Stimulated activated memory B cell treated with anti-CD40 and anti-IgM and Interleukin-4, amounts not matched to agents 10 μg/mL and 1 μg/mL and 100 μg/mL, for 72 hours (primary cell): ENCODE results near the gene PKHD1.
"Not testable (repeated sequence)": the region's sequence is repeated elsewhere in the genome, so short reads cannot be mapped to it uniquely, and the experiment has no call there.

ENCODE experiments used
- ATAC-seq: fragments of 150-1000 bp; cut with Tn5 transposase; 2 replicates; pipeline ENCODE4 v1.10.0; 2021
- H3K27ac Mint-ChIP-seq: one replicate; pipeline ENCODE4 v1.8.0; 2022; ENCODE audit warnings: mild to moderate bottlenecking, mixed read lengths
- H3K27me3 Mint-ChIP-seq: one replicate; pipeline ENCODE4 v1.8.0; 2022; ENCODE audit warnings: mixed read lengths
- H3K36me3 Mint-ChIP-seq: one replicate; pipeline ENCODE4 v1.8.0; 2022; ENCODE audit warnings: mixed read lengths
- H3K4me1 Mint-ChIP-seq: one replicate; pipeline ENCODE4 v1.8.0; 2022; ENCODE audit warnings: mixed read lengths
- H3K4me3 Mint-ChIP-seq: one replicate; pipeline ENCODE4 v1.8.0; 2022; ENCODE audit warnings: mild to moderate bottlenecking, moderate library complexity, mixed read lengths
- H3K9me3 Mint-ChIP-seq: one replicate; pipeline ENCODE4 v1.8.0; 2022; ENCODE audit warnings: mixed read lengths

The PKHD1 gene

GRCh38 chr6:51996296-51996947 is 91.0 kb downstream of the PKHD1 start:
- H3K36me3 Mint-ChIP-seq: no peaks in the 10 kb centered on the region
- H3K9me3 Mint-ChIP-seq: no peaks in the 10 kb centered on the region
- no peaks in the 10 kb centered on the region for H3K27me3 Mint-ChIP-seq
- H3K27ac Mint-ChIP-seq: peak overlapping the region; percentile 90
- peak overlapping the region; percentile 38 for H3K4me3 Mint-ChIP-seq
- H3K4me1 Mint-ChIP-seq: peaks cover 23% of the 10 kb centered on the region
- ATAC-seq: peak; percentile 92

- ATAC-seq: no peak
- Mint-ChIP-seq H3K27ac (peak overlapping the region; percentile 90), H3K36me3 (no peaks in the 10 kb centered on the region), H3K4me3 (no peak overlapping the region), H3K9me3 (peaks cover 3% of the 10 kb centered on the region), H3K4me1 (peaks cover 23% of the 10 kb centered on the region), H3K27me3 (no peaks in the 10 kb centered on the region)
These were observed 92.1 kb downstream of the PKHD1 start for GRCh38 chr6:51995214-51995755.

DNA sequence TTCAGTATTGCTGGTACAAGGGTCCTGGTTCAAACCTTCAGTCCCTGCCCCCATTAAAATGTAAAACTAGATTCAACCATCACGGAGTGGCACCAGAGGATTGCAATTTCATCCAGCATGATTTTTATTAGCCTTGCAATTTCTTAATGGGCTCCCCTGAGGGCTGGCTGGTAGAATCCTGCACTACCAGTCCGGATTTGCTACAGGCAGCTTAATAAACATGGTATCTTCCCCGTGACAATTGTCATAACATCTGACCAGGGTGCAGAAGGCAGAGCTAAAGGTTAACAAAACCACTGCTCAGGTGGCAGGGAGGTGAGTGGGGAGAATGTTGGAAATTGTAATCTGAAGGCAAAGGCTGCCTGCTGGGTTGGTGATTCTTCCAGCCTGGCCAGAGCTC is 94.5 kb downstream of the PKHD1 start:
- Mint-ChIP-seq H3K27ac (no peak overlapping the region), H3K4me3 (no peak overlapping the region), H3K27me3 (no peaks in the 10 kb centered on the region), H3K36me3 (no peaks in the 10 kb centered on the region), H3K4me1 (peaks cover 23% of the 10 kb centered on the region), H3K9me3 (peaks cover 3% of the 10 kb centered on the region)
- no peak for ATAC-seq

DNA sequence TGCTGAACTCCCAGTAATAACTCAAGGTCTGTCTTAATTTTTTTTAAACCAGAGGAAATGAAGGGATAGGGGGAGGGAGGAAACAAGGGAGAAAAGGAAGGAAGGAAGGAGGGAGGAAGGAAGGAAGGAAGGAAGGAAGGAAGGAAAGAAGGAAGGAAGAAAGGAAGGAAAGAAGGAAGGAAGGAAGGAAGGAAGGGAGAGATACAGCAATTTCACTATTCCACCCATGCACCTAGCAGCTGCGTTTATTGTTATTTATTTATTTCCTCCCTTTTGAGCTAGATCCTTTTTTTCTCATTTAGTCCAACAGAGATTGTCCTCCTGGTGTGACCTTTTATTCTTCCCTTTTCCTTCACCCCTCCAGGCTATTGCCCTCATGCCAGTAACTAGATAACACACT is 97.6 kb downstream of the PKHD1 start:
- H3K9me3 Mint-ChIP-seq: peaks cover 3% of the 10 kb centered on the region
- peaks cover 1% of the 10 kb centered on the region for H3K4me1 Mint-ChIP-seq
- H3K4me3 Mint-ChIP-seq: no peak overlapping the region
- no peaks in the 10 kb centered on the region for H3K36me3 Mint-ChIP-seq
- ATAC-seq: no peak
- H3K27me3 Mint-ChIP-seq: no peaks in the 10 kb centered on the region
- no peak overlapping the region for H3K27ac Mint-ChIP-seq

GRCh38 chr6:51986864-51987263 is 100.5 kb downstream of the PKHD1 start:
- H3K27me3 Mint-ChIP-seq: no peaks in the 10 kb centered on the region
- H3K36me3 Mint-ChIP-seq: no peaks in the 10 kb centered on the region
- H3K27ac Mint-ChIP-seq: no peak overlapping the region
- no peak overlapping the region for H3K4me3 Mint-ChIP-seq
- no peaks in the 10 kb centered on the region for H3K4me1 Mint-ChIP-seq
- no peak for ATAC-seq
- peaks cover 3% of the 10 kb centered on the region for H3K9me3 Mint-ChIP-seq

DNA sequence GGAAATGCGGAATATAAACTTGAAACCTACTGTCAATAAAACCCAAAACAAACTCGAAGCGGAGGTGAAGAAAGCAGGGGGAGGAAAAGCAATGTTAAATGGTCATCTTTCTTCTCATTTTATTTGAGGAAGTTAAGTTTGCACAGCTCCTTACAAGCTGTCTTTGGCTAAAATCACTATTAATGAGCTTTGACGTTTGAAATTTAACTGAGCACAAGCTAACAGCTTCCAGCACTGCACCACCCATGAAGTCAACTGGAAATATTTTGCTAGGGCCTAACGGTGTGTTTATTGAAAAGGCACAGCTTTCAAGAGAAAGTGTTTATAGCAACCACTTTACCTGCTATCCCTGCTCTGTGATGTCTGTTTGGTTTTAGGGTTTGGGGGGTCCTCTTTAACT is 103.8 kb downstream of the PKHD1 start:
- Mint-ChIP-seq H3K4me1 (no peaks in the 10 kb centered on the region), H3K36me3 (no peaks in the 10 kb centered on the region), H3K27me3 (no peaks in the 10 kb centered on the region), H3K27ac (no peak overlapping the region), H3K9me3 (no peaks in the 10 kb centered on the region), H3K4me3 (no peak overlapping the region)
- ATAC-seq: no peak

DNA sequence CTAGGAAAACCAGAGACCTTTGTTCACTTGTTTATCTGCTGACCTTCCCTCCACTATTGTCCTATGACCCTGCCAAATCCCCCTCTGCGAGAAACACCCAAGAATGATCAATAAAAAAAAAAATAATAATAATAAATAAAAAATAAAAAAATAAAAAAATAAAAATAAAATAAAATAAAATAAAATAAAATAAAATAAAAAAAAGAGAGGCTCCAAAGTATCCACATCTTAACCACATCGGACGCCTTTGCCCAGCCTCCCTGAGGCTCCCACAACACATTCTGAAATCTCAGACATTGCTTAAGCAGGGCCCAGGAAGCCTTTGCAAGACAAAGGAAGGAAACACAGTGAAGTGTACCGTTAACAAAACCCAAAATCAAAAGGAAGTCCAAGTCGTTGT is 104.7 kb downstream of the PKHD1 start:
- H3K9me3 Mint-ChIP-seq, H3K36me3 Mint-ChIP-seq, H3K4me1 Mint-ChIP-seq, H3K27me3 Mint-ChIP-seq, H3K4me3 Mint-ChIP-seq, ATAC-seq, H3K27ac Mint-ChIP-seq: not testable (repeated sequence)

GRCh38 chr6:51976374-51976773 is 111.0 kb downstream of the PKHD1 start:
- no peaks in the 10 kb centered on the region for H3K4me1 Mint-ChIP-seq
- H3K36me3 Mint-ChIP-seq: no peaks in the 10 kb centered on the region
- ATAC-seq: no peak
- H3K9me3 Mint-ChIP-seq: no peaks in the 10 kb centered on the region
- no peak overlapping the region for H3K27ac Mint-ChIP-seq
- H3K27me3 Mint-ChIP-seq: no peaks in the 10 kb centered on the region
- no peak overlapping the region for H3K4me3 Mint-ChIP-seq

GRCh38 chr6:51972659-51973058 is 114.8 kb downstream of the PKHD1 start:
- H3K27me3 Mint-ChIP-seq: no peaks in the 10 kb centered on the region

GRCh38 chr6:51968265-51968664 is 119.1 kb downstream of the PKHD1 start:
- no peaks in the 10 kb centered on the region for H3K36me3 Mint-ChIP-seq
- H3K4me3 Mint-ChIP-seq: no peak overlapping the region
- H3K27me3 Mint-ChIP-seq: no peaks in the 10 kb centered on the region

More at GRCh38 chr6:51972659-51973058, 114.8 kb downstream of the PKHD1 start:
- no peaks in the 10 kb centered on the region for H3K36me3 Mint-ChIP-seq
- no peaks in the 10 kb centered on the region for H3K9me3 Mint-ChIP-seq
- no peak for ATAC-seq
- no peak overlapping the region for H3K4me3 Mint-ChIP-seq
- H3K27ac Mint-ChIP-seq: no peak overlapping the region
- H3K4me1 Mint-ChIP-seq: no peaks in the 10 kb centered on the region

DNA sequence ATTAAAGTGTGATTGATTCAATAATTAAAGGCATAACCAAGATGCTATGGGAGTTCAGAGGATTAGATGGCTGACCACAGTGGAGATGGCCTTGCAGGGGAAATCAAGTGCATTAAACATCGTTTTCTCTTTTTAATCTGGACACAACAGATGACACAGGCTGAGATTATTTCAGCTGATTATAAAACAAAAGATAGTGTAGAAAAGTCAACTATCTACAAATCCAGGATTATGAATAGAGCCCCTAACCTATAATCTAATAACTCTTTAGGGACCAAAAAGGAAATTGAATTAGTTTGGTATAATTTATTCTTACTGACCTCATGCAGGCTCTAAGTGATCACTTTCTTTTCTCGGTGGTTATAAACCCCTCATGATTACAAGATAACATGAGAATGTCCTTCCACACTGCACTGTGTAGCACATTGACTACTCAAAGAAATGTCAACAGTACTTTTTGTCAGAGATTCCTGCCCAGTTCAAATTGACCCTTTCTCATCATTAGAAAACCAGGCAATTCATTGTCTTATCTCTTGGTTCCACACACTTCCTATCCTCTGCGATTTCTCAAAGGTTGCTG is 122.1 kb downstream of the PKHD1 start:
- H3K4me1 Mint-ChIP-seq: no peaks in the 10 kb centered on the region
- H3K9me3 Mint-ChIP-seq: peaks cover 3% of the 10 kb centered on the region
- H3K27me3 Mint-ChIP-seq: no peaks in the 10 kb centered on the region

More at GRCh38 chr6:51968265-51968664, 119.1 kb downstream of the PKHD1 start:
- Mint-ChIP-seq H3K27ac (no peak overlapping the region), H3K4me1 (no peaks in the 10 kb centered on the region), H3K9me3 (peaks cover 3% of the 10 kb centered on the region)
- no peak for ATAC-seq

GRCh38 chr6:51963980-51964379 is 123.4 kb downstream of the PKHD1 start:
- Mint-ChIP-seq H3K9me3 (peaks cover 3% of the 10 kb centered on the region), H3K27me3 (no peaks in the 10 kb centered on the region), H3K27ac (no peak overlapping the region), H3K36me3 (no peaks in the 10 kb centered on the region), H3K4me3 (no peak overlapping the region), H3K4me1 (no peaks in the 10 kb centered on the region)
- ATAC-seq: no peak

More for the DNA sequence above, 122.1 kb downstream of the PKHD1 start:
- ATAC-seq: no peak
- no peak overlapping the region for H3K4me3 Mint-ChIP-seq
- no peak overlapping the region for H3K27ac Mint-ChIP-seq
- no peaks in the 10 kb centered on the region for H3K36me3 Mint-ChIP-seq

- no peak overlapping the region for H3K27ac Mint-ChIP-seq
- H3K4me1 Mint-ChIP-seq: no peaks in the 10 kb centered on the region
- H3K4me3 Mint-ChIP-seq: no peak overlapping the region
- no peaks in the 10 kb centered on the region for H3K36me3 Mint-ChIP-seq
- peaks cover 3% of the 10 kb centered on the region for H3K9me3 Mint-ChIP-seq
- no peaks in the 10 kb centered on the region for H3K27me3 Mint-ChIP-seq
- no peak for ATAC-seq
These were observed 125.1 kb downstream of the PKHD1 start for GRCh38 chr6:51962354-51962753.

DNA sequence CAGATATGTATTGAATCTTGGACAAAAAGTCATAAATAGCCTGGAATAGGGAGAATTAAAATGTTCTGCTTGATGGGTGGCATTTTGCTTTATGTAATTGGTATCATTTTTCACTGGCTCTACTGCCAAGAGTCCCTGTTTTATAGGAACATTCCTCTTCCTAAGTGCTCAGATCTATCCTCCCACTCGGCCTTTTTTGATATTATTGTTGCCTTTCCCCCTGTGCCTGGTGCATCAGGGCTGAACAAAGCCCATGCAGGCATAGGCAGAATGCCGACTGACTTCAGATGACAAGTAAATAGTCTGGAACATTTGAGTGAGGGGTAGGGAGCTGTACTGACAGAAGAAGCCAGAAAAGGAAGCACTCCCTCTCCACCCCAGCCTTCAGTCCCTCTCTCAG is 127.0 kb downstream of the PKHD1 start:
- Mint-ChIP-seq H3K36me3 (no peaks in the 10 kb centered on the region), H3K4me1 (no peaks in the 10 kb centered on the region), H3K27me3 (no peaks in the 10 kb centered on the region), H3K9me3 (no peaks in the 10 kb centered on the region), H3K27ac (no peak overlapping the region), H3K4me3 (no peak overlapping the region)
- no peak for ATAC-seq

- no peaks in the 10 kb centered on the region for H3K4me1 Mint-ChIP-seq
- H3K36me3 Mint-ChIP-seq: no peaks in the 10 kb centered on the region
- ATAC-seq: peak; percentile 61
- H3K9me3 Mint-ChIP-seq: no peaks in the 10 kb centered on the region
- H3K27me3 Mint-ChIP-seq: no peaks in the 10 kb centered on the region
- no peak overlapping the region for H3K4me3 Mint-ChIP-seq
- no peak overlapping the region for H3K27ac Mint-ChIP-seq
These were observed 127.5 kb downstream of the PKHD1 start for GRCh38 chr6:51959744-51960383.

DNA sequence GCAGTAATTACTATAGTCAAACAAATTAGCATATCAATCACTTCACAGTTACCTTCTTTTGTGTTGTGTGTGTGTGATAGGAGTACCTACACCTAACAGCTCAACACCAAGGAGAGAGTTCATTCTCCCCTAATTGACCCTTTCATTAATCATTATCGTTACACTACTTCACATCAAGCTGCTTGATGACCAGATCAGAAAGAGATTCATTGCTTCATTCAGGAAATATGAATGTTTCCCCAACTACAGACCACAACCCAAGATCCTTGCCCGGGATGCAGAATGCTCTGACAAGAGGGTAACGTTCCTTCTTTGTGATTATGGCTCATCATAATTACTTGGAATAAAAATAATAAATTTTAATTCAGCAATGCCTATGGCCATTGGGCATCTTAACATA is 132.7 kb downstream of the PKHD1 start:
- ATAC-seq: no peak
- no peaks in the 10 kb centered on the region for H3K4me1 Mint-ChIP-seq

More for the DNA sequence above, 132.7 kb downstream of the PKHD1 start:
- H3K4me3 Mint-ChIP-seq: no peak overlapping the region
- no peak overlapping the region for H3K27ac Mint-ChIP-seq
- no peaks in the 10 kb centered on the region for H3K27me3 Mint-ChIP-seq
- H3K9me3 Mint-ChIP-seq: no peaks in the 10 kb centered on the region
- no peaks in the 10 kb centered on the region for H3K36me3 Mint-ChIP-seq
